ENCODE results near the gene DNAI2. TPM values are rescaled to one million over a fixed set of nuclear protein-coding genes. Genes with fewer than 3 reads are reported as not detected.

Gene DNAI2
- polyA plus RNA-seq, 1 of the 3 experiments (the other 2 are of a cell fraction) = not detected

DNA sequence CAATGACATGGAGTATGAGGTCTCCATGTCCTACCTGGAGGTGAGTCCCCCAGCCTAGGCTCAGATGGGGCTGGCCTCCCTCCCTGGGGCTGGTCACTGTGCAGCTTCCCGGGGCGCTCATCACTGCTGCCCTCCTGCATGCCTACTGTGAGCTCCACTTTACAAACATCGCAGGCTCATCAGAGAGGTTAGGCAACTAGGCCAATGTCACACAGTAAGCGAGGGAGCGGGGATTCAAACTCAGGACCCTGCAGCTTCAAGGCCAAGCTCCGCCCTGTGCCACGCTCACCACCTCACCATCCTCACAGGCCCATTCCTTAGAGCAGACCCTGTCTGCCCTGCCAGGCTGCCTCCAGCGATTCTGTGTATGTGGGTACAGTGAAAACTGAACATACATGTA, 69.1 kb downstream of the DNAI2 start:
- no peaks in the 10 kb centered on the region for H3K9me3 ChIP-seq
- ChIA-PET POLR2A (no interaction called here), CTCF (interaction anchor here (1.1 to 12.6 kb wide), 3 partner anchors 10 to 115 kb away, joined by 3 to 194 read pairs (median 4); partner anchors contain the start of genes BTBD17 and GPR142)
- H3K27me3 ChIP-seq (ENCODE audit: insufficient read depth) = no peaks in the 10 kb centered on the region
- DNase-seq = no peak
- no peak overlapping the region for H3K4me3 ChIP-seq (ENCODE audit: low read depth in 2 of 2, low read length in 1 of 2)
- no peak overlapping the region for H2AFZ ChIP-seq (ENCODE audit: low read depth)
- no peaks in the 10 kb centered on the region for H3K9me2 ChIP-seq
- TF ChIP-seq CTCF (IDR thresholded peaks at IDR 0.05) (no peak), TEAD4 (IDR thresholded peaks at IDR 0.05; ENCODE audit: borderline replicate concordance, insufficient read depth) (no peak), FOSL2 (IDR thresholded peaks at IDR 0.05; ENCODE audit: borderline replicate concordance, low read depth) (no peak), GABPA (IDR thresholded peaks at IDR 0.05; ENCODE audit: low read depth) (no peak), MXI1 (IDR thresholded peaks at IDR 0.05; ENCODE audit: low read depth, low read length) (no peak)
- TF ChIP-seq, protein P1, sequence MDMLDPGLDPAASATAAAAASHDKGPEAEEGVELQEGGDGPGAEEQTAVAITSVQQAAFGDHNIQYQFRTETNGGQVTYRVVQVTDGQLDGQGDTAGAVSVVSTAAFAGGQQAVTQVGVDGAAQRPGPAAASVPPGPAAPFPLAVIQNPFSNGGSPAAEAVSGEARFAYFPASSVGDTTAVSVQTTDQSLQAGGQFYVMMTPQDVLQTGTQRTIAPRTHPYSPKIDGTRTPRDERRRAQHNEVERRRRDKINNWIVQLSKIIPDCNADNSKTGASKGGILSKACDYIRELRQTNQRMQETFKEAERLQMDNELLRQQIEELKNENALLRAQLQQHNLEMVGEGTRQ (IDR thresholded peaks at IDR 0.05; ENCODE audit: borderline replicate concordance, low read depth, low read length) = no peak
- H3K27ac ChIP-seq (ENCODE audit: low read depth in 2 of 2, low read length in 1 of 2) = no peak overlapping the region
- H3K4me2 ChIP-seq = no peak overlapping the region
- H3K36me3 ChIP-seq (replicated peaks in 1 of 2; ENCODE audit: control insufficient read depth in 1 of 2, insufficient read depth in 2 of 2, low read length in 1 of 2) = no peaks in the 10 kb centered on the region
- H3K4me1 ChIP-seq (ENCODE audit: control insufficient read depth in 1 of 2, insufficient read depth in 2 of 2, low read depth in 1 of 2, low read length in 1 of 2) = no peaks in the 10 kb centered on the region
- H3K79me2 ChIP-seq (ENCODE audit: insufficient read depth) = no peaks in the 10 kb centered on the region
- no peak overlapping the region for H3K9ac ChIP-seq
- H4K20me1 ChIP-seq (ENCODE audit: insufficient read depth) = no peaks in the 10 kb centered on the region
- H3F3A ChIP-seq (replicated peaks; ENCODE audit: insufficient read depth) = no peaks in the 10 kb centered on the region
- WGBS (ENCODE audit: low lambda C conversion rate) = 71% methylated on average over 8 of the region's 8 CpGs

DNA sequence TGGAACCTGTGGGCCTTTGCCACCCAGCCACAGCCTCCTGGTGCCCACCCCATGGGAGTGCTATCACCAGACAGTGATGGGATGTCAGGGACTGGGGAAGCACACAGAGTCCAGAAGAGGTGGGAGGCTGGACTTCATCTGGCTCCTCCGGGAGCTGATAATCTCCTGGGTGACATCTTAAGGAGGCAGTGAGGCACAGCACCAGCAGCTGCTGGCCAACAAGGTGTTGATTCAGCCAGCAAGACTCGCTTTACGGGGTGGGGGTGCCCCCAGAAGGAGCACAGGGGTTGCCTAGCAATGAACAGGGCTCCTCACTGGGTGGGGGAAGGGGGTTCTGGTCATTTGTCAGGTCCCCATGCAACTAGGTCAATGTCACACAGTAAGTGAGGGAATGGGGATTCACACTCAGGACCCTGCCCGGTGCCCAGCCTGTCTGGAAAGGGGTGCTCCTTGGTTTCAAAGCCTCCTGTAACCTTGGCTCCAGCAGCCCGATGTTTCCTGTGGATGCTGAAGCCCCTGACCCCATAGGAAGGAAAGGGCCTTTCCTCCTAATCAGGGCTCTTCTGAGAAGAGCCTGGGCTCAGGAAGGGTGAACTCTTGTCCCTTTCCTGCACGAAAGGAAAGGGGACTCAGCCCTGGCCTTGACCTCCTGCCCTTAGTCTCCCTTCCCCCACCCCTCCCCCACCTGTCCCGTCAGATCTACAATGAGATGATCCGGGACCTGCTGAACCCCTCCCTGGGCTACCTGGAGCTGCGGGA, 69.7 kb downstream of the DNAI2 start:
- H3K9me2 ChIP-seq = no peaks in the 10 kb centered on the region
- H3K9me3 ChIP-seq = no peaks in the 10 kb centered on the region
- no peaks in the 10 kb centered on the region for H3F3A ChIP-seq (replicated peaks; ENCODE audit: insufficient read depth)
- ChIA-PET CTCF (interaction anchor here (0.6 to 12.6 kb wide), 3 partner anchors 21 to 144 kb away, joined by 3 to 194 read pairs (median 5); partner anchors contain the start of genes BTBD17 and GPR142), POLR2A (no interaction called here)
- no peak overlapping the region for H3K4me3 ChIP-seq (ENCODE audit: low read depth in 2 of 2, low read length in 1 of 2)
- no peak overlapping the region for H3K9ac ChIP-seq
- no peak for TF ChIP-seq TCF12 (IDR thresholded peaks at IDR 0.05)
- no peak for TF ChIP-seq POLR2AphosphoS5 (IDR thresholded peaks at IDR 0.05; ENCODE audit: low read depth, low read length)
- no peak for TF ChIP-seq REST (IDR thresholded peaks at IDR 0.05; ENCODE audit: low read depth, low read length)
- no peak for TF ChIP-seq RXRA (IDR thresholded peaks at IDR 0.05; ENCODE audit: borderline replicate concordance, low read depth)
- TF ChIP-seq, protein P2, sequence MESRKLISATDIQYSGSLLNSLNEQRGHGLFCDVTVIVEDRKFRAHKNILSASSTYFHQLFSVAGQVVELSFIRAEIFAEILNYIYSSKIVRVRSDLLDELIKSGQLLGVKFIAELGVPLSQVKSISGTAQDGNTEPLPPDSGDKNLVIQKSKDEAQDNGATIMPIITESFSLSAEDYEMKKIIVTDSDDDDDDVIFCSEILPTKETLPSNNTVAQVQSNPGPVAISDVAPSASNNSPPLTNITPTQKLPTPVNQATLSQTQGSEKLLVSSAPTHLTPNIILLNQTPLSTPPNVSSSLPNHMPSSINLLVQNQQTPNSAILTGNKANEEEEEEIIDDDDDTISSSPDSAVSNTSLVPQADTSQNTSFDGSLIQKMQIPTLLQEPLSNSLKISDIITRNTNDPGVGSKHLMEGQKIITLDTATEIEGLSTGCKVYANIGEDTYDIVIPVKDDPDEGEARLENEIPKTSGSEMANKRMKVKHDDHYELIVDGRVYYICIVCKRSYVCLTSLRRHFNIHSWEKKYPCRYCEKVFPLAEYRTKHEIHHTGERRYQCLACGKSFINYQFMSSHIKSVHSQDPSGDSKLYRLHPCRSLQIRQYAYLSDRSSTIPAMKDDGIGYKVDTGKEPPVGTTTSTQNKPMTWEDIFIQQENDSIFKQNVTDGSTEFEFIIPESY (IDR thresholded peaks at IDR 0.05; ENCODE audit: borderline replicate concordance, low read depth) = no peak
- no peak for TF ChIP-seq ELF1 (IDR thresholded peaks at IDR 0.05)
- TF ChIP-seq FOXJ3 (CRISPR knock-in tag; IDR thresholded peaks at IDR 0.05) = no peak
- no peaks in the 10 kb centered on the region for H3K79me2 ChIP-seq (ENCODE audit: insufficient read depth)
- no peak for DNase-seq
- no peaks in the 10 kb centered on the region for H3K36me3 ChIP-seq (replicated peaks in 1 of 2; ENCODE audit: control insufficient read depth in 1 of 2, insufficient read depth in 2 of 2, low read length in 1 of 2)
- no peak overlapping the region for H2AFZ ChIP-seq (ENCODE audit: low read depth)
- no peaks in the 10 kb centered on the region for H3K4me1 ChIP-seq (ENCODE audit: control insufficient read depth in 1 of 2, insufficient read depth in 2 of 2, low read depth in 1 of 2, low read length in 1 of 2)
- no peaks in the 10 kb centered on the region for H3K27me3 ChIP-seq (ENCODE audit: insufficient read depth)
- no peak overlapping the region for H3K27ac ChIP-seq (ENCODE audit: low read depth in 2 of 2, low read length in 1 of 2)
- H4K20me1 ChIP-seq (ENCODE audit: insufficient read depth) = no peaks in the 10 kb centered on the region
- WGBS (ENCODE audit: low lambda C conversion rate) = 58% methylated on average over 8 of the region's 9 CpGs
- no peak overlapping the region for H3K4me2 ChIP-seq

All from SK-N-SH (cell line).